Measurements from ENCODE around the gene ZNF546. TPM values are rescaled to one million over a fixed set of nuclear protein-coding genes. Genes with fewer than 3 reads are reported as not detected.

ZNF546 gene
- total and polyA plus RNA-seq, 7 donors = 0.69 to 12.8 (median 6.0) TPM

GRCh38 chr19:40013991-40014390, 17.1 kb downstream of the ZNF546 start:
- Histone ChIP-seq H3K27me3 (no peaks in the 10 kb centered on the region), H3K4me3 (no peak overlapping the region), H3K9me3 (peaks cover 27 to 51% (median 41%) of the 10 kb centered on the region in 4 donors), H3K27ac (no peak overlapping the region), H3K36me3 (peaks cover 21 to 66% (median 40%) of the 10 kb centered on the region in 4 donors), H3K4me1 (no peaks in the 10 kb centered on the region)
- intact Hi-C loops (cut with DNase I) = no loop called here
- no peak for TF ChIP-seq CTCF (IDR thresholded peaks at IDR 0.05)
- no peak for TF ChIP-seq EP300 (IDR thresholded peaks at IDR 0.05)
- TF ChIP-seq POLR2A (IDR thresholded peaks at IDR 0.05) = no peak
- no peak for TF ChIP-seq POLR2AphosphoS5 (IDR thresholded peaks at IDR 0.05)
- WGBS, 2 donors = 96% methylated on average over 4 of the region's 4 CpGs
- no peak for DNase-seq

GRCh38 chr19:40023969-40024368, 27.1 kb downstream of the ZNF546 start:
- WGBS, 2 donors = 79 to 85% methylated on average over 3 of the region's 3 CpGs
- H3K9me3 ChIP-seq = peaks cover 19 to 42% (median 39%) of the 10 kb centered on the region in 4 donors

GRCh38 chr19:40025938-40026596, 29.2 kb downstream of the ZNF546 start:
- Histone ChIP-seq H3K4me1 (no peaks in the 10 kb centered on the region), H3K9me3 (peaks cover 24 to 60% (median 54%) of the 10 kb centered on the region in 4 donors), H3K4me3 (no peak overlapping the region), H3K27me3 (no peaks in the 10 kb centered on the region), H3K27ac (no peak overlapping the region), H3K36me3 (no peaks in the 10 kb centered on the region)
- intact Hi-C loops (cut with DNase I) = no loop called here
- no peak for TF ChIP-seq EP300 (IDR thresholded peaks at IDR 0.05)
- TF ChIP-seq POLR2A (IDR thresholded peaks at IDR 0.05) = no peak
- no peak for TF ChIP-seq POLR2AphosphoS5 (IDR thresholded peaks at IDR 0.05)
- TF ChIP-seq CTCF (IDR thresholded peaks at IDR 0.05) = no peak
- DNase-seq = no peak
- 96 to 98% methylated on average over 4 of the region's 4 CpGs for WGBS, 2 donors

More at GRCh38 chr19:40023969-40024368, 27.1 kb downstream of the ZNF546 start:
- Histone ChIP-seq H3K27me3 (no peaks in the 10 kb centered on the region), H3K4me3 (no peak overlapping the region), H3K36me3 (no peaks in the 10 kb centered on the region), H3K4me1 (no peaks in the 10 kb centered on the region), H3K27ac (no peak overlapping the region)
- no peak for TF ChIP-seq CTCF (IDR thresholded peaks at IDR 0.05)
- TF ChIP-seq POLR2A (IDR thresholded peaks at IDR 0.05) = no peak
- no peak for DNase-seq
- intact Hi-C loops (cut with DNase I) = no loop called here

- Histone ChIP-seq H3K4me3 (no peak overlapping the region), H3K9me3 (peaks cover 24 to 65% (median 59%) of the 10 kb centered on the region in 4 donors), H3K36me3 (no peaks in the 10 kb centered on the region), H3K4me1 (no peaks in the 10 kb centered on the region), H3K27ac (no peak overlapping the region), H3K27me3 (no peaks in the 10 kb centered on the region)
- 90 to 97% methylated on average over 5 of the region's 5 CpGs for WGBS, 2 donors
- intact Hi-C loops (cut with DNase I) = no loop called here
- no peak for TF ChIP-seq EP300 (IDR thresholded peaks at IDR 0.05)
- TF ChIP-seq CTCF (IDR thresholded peaks at IDR 0.05) = no peak
- DNase-seq = no peak
Measured at GRCh38 chr19:40026597-40026970, 29.7 kb downstream of the ZNF546 start.

Measured in sigmoid colon (tissue), 7 donors.